ENCODE measurements around the gene BMPER.

Gene BMPER

GRCh38 chr7:33892945-33893344 lies 12.4 kb upstream of the BMPER start:
- DNase-seq: no peak

- DNase-seq: no peak
These were observed 12.0 kb upstream of the BMPER start for GRCh38 chr7:33893377-33893776.

- peak; percentile 32 to 72 for DNase-seq
These were observed 10.1 kb upstream of the BMPER start for GRCh38 chr7:33895025-33895804.

GRCh38 chr7:33900501-33900900 lies 4.8 kb upstream of the BMPER start:
- no peak for DNase-seq

GRCh38 chr7:33901199-33901598 lies 4.1 kb upstream of the BMPER start:
- DNase-seq: no peak

- DNase-seq: no peak
These were observed 3.5 kb upstream of the BMPER start for GRCh38 chr7:33901847-33902246.

- no peak for DNase-seq
These were observed 2.6 kb upstream of the BMPER start for GRCh38 chr7:33902746-33903145.

GRCh38 chr7:33903791-33904680 lies 1.3 kb upstream of the BMPER start:
- DNase-seq: no peak

- no peak for DNase-seq
These were observed 504 bp upstream of the BMPER start for GRCh38 chr7:33904681-33905388.

GRCh38 chr7:33906697-33907096 lies 1.4 kb downstream of the BMPER start:
- no peak for DNase-seq

GRCh38 chr7:33907625-33908024 lies 2.3 kb downstream of the BMPER start:
- DNase-seq: no peak

- DNase-seq: no peak
These were observed 4.0 kb downstream of the BMPER start for GRCh38 chr7:33909318-33909717.

- DNase-seq: no peak
These were observed 4.4 kb downstream of the BMPER start for GRCh38 chr7:33909755-33910154.

GRCh38 chr7:33910756-33911155 lies 5.4 kb downstream of the BMPER start:
- no peak for DNase-seq

- DNase-seq: no peak
These were observed 11.2 kb downstream of the BMPER start for GRCh38 chr7:33916357-33917081.

- DNase-seq: no peak
These were observed 12.3 kb downstream of the BMPER start for GRCh38 chr7:33917661-33918060.

- DNase-seq: no peak
These were observed 13.3 kb downstream of the BMPER start for GRCh38 chr7:33918438-33919143.

GRCh38 chr7:33919449-33919848 lies 14.1 kb downstream of the BMPER start:
- DNase-seq: no peak

GRCh38 chr7:33921216-33921938 lies 16.0 kb downstream of the BMPER start:
- no peak for DNase-seq

- DNase-seq: no peak
These were observed 17.5 kb downstream of the BMPER start for GRCh38 chr7:33922820-33923219.
